Measurements from ENCODE around the gene CD93. TPM values are rescaled to one million over a fixed set of nuclear protein-coding genes. Genes with fewer than 3 reads are reported as not detected.

Gene CD93
- total RNA-seq, 1 experiment from 2014 or later = under 0.01 TPM

DNA sequence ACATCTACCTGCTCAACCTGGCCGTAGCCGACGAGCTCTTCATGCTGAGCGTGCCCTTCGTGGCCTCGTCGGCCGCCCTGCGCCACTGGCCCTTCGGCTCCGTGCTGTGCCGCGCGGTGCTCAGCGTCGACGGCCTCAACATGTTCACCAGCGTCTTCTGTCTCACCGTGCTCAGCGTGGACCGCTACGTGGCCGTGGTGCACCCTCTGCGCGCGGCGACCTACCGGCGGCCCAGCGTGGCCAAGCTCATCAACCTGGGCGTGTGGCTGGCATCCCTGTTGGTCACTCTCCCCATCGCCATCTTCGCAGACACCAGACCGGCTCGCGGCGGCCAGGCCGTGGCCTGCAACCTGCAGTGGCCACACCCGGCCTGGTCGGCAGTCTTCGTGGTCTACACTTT is 50.4 kb downstream of the CD93 start:
- no peak for DNase-seq (ENCODE audit: low read depth)

DNA sequence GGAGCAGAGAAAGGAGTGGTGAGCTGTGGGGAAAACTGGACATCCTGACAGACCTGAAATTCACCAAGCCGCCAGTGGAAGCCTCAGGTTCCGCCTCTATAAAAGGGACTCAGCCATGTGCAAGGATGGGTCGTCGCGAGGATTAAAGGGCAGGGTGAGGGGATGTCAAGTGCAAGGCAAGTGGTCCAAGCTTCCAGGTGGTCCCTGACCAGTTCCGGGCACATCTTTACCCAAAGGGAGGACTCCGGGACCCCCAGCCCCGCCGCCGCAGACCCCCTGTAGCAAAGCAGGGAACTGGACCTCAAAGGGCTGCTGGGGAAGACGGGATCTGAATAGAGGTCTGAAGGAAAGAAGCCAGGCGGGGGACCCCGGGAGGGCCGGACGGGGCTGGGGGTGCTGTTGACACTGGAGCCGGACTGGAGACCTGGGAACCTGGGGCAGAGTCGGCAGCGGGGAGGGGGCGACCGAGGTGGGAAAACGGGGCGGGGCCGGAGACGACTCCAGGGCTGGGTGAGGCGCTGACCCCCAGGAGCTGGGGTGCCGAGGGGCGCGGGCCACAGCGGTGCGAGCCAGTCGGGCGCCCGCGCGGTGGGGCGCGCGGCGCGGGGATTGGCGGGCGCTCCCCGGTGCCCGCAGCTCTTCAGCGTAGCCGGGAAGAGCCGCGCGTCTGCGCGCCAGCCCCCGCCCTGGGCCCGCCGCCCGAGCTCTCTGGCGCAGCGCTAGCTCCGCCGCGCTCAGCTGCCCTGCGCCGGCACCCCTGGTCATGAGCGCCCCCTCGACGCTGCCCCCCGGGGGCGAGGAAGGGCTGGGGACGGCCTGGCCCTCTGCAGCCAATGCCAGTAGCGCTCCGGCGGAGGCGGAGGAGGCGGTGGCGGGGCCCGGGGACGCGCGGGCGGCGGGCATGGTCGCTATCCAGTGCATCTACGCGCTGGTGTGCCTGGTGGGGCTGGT is 51.1 kb downstream of the CD93 start, which contains the start of gene SSTR4:
TSS of gene SSTR4 (plus strand) at position 592 of the 951 bp plus-strand sequence. CDS start at position 764, 172 bp downstream.
- no peak for DNase-seq (ENCODE audit: low read depth)

DNA sequence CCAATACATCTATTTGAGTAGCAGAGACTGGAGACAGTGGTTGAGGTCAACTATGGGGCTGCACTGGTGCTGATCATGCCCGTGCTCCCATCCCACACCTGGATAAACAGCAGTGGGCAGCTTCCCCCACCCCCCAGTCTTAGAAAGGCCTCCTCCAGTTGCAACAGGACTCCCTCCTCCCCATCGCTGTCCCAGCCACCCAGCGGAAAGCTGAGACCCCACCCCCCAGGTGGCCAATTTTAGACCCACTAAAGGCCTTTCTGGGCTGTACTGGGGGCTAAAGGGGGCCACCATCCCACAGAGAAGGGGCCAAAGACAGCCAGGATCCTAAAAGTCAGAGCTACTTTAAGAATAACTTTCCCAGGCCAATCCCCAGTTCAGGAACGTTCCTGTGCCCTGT is 52.2 kb downstream of the CD93 start:
- DNase-seq (ENCODE audit: low read depth) = no peak

DNA sequence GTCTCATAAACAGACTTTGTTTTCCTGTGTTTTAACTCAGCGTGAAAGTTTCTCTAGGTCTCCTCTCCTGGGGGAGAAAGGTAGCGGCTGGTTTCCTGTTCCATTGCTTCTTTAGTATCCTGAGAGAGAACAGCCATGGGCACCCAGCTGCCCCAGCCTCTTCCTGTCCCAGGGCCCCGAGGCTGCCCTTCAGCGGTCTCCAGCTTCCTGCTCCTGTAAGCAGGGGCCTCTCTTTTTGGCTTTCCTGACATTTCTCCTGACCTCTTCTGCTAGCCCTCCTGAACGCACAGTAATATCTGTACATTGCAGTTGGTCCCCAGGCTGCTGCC is 53.4 kb downstream of the CD93 start:
- no peak for DNase-seq (ENCODE audit: low read depth)

DNA sequence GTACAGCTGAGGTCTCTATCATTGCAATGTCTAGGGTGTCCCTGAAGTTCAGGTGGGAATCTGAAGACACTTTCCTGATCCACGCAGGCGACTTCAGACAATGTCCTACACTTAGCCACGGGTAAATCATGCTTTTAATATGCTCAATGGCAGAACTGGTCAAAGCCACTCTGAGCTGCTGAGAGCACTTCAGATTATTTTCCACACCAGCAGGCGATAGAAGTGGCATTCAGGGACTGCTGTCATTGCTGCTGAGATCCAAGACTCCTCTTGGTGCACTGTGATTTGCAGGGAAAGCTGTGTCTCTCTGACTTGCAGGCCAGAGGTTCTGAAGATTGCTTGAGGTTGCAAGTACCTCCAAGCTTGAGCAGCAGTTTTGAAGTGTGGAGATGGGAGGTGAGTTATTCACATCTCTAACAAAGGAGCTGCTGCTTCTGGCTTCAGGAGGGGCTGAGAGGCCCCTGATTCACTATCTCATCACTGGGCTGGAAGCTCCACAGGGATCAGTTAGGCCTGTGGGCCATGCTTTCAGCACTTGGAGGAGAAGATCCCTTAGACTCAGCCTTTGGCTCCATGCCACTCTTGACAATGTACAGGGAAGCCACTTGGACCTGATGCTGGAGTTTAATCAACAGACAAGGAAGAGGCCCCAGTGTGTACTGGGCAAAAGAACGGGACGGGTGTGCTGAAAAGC is 53.9 kb downstream of the CD93 start:
- no peak for DNase-seq (ENCODE audit: low read depth)

GRCh38 chr20:23031346-23031745 is 54.8 kb downstream of the CD93 start:
- DNase-seq (ENCODE audit: low read depth) = no peak

Other genes starting within 250 kb of the CD93 start
- gene SSTR4, start 51.0 kb downstream of the CD93 start, total RNA-seq (2014; rRNA removed; shearing (Covaris generic)) = not detected in 2 replicates
- 5.1 and 5.4 TPM in 2 replicates for gene THBD, start 36.7 kb downstream of the CD93 start, total RNA-seq (2014; rRNA removed; shearing (Covaris generic))

All from Daoy (cell line).